Type B pancreatic cell (in vitro differentiated cells): ENCODE results near the gene COL8A2. TPM values are rescaled to one million over a fixed set of nuclear protein-coding genes. Genes with fewer than 3 reads are reported as not detected.

Experiments used
- DNase-seq: peaks from one replicate; pipeline ENCODE4 v3.0.0; 2021; ENCODE audit warnings: mixed read lengths; ENCODE audit not compliant: unreplicated experiment; ENCODE audit errors: extremely low spot score
- H3K27ac Mint-ChIP-seq: 2 replicates; pipeline ENCODE4 v1.8.0; 2021; ENCODE audit warnings: mild to moderate bottlenecking, mixed read lengths
- H3K27me3 Mint-ChIP-seq: 2 replicates; pipeline ENCODE4 v1.8.0; 2021; ENCODE audit warnings: mixed read lengths
- H3K36me3 Mint-ChIP-seq: 2 replicates; pipeline ENCODE4 v1.8.0; 2021; ENCODE audit warnings: mixed read lengths
- H3K4me1 Mint-ChIP-seq: one replicate; pipeline ENCODE4 v1.8.0; 2021; ENCODE audit warnings: mixed read lengths; ENCODE audit not compliant: unreplicated experiment
- H3K4me3 Mint-ChIP-seq: 2 replicates; pipeline ENCODE4 v1.8.0; 2021; ENCODE audit warnings: mild to moderate bottlenecking, mixed read lengths
- H3K9me3 Mint-ChIP-seq: 2 replicates; pipeline ENCODE4 v1.8.0; 2021; ENCODE audit warnings: mixed read lengths
- total RNA-seq: library from RNA; stranded (reverse); gene quantifications from 2 replicates; pipeline ENCODE4 v1.2.1, GENCODE V29; 2021; ENCODE audit warnings: low replicate concordance
- TF ChIP-seq, protein P1 (sequence below): fragments of 200-600 bp; sonication (generic); conservative IDR thresholded peaks from 2 replicates; pipeline ENCODE4 v1.5.0; 2021; ENCODE audit warnings: antibody characterized with exemption, mild to moderate bottlenecking

COL8A2 gene
- total RNA-seq, 1 donor from 2014 or later, result 2.5 TPM

DNA sequence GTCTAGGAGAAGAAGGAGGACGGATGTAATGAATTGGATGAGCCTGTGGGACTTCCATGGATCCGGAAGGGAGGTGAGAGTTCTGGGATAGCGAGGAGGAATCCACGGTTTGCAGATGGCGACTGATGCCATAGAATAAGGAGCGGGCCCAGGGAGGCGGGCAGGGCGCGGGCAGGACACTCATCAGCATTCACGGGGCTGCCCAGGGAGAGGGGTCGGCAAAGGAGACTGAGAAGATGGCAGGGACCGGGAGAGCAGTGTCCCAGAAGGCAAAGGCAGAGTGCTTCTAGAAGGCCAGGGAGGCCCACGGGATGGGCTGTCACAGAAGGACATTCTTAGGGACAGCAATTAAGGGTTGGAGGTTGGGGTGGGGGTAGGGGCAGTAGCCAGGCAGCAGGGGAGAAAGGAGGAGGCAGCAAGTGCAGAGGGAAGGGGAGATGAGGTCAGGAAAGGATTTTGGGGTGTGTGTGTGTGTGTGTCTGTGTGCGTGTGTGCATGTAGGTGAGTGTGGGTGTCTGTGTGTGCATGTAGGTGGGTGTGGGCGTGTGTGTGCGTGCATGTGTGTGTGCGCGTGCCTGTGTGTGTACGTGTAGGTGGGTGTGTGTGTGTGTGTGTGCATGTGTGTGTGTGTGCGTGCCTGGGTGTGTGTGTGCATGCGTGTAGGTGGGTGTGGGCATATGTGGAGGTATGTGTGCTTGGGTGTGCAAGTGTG, 1.1 kb upstream of the COL8A2 start:
- no peak for DNase-seq
- TF ChIP-seq, protein P1, sequence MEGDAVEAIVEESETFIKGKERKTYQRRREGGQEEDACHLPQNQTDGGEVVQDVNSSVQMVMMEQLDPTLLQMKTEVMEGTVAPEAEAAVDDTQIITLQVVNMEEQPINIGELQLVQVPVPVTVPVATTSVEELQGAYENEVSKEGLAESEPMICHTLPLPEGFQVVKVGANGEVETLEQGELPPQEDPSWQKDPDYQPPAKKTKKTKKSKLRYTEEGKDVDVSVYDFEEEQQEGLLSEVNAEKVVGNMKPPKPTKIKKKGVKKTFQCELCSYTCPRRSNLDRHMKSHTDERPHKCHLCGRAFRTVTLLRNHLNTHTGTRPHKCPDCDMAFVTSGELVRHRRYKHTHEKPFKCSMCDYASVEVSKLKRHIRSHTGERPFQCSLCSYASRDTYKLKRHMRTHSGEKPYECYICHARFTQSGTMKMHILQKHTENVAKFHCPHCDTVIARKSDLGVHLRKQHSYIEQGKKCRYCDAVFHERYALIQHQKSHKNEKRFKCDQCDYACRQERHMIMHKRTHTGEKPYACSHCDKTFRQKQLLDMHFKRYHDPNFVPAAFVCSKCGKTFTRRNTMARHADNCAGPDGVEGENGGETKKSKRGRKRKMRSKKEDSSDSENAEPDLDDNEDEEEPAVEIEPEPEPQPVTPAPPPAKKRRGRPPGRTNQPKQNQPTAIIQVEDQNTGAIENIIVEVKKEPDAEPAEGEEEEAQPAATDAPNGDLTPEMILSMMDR, result no peak
- Mint-ChIP-seq H3K27ac (no peak overlapping the region), H3K4me1 (peaks cover 34% of the 10 kb centered on the region), H3K9me3 (no peaks in the 10 kb centered on the region), H3K36me3 (no peaks in the 10 kb centered on the region), H3K4me3 (peak overlapping the region; percentile 67), H3K27me3 (peaks cover 43% of the 10 kb centered on the region)

DNA sequence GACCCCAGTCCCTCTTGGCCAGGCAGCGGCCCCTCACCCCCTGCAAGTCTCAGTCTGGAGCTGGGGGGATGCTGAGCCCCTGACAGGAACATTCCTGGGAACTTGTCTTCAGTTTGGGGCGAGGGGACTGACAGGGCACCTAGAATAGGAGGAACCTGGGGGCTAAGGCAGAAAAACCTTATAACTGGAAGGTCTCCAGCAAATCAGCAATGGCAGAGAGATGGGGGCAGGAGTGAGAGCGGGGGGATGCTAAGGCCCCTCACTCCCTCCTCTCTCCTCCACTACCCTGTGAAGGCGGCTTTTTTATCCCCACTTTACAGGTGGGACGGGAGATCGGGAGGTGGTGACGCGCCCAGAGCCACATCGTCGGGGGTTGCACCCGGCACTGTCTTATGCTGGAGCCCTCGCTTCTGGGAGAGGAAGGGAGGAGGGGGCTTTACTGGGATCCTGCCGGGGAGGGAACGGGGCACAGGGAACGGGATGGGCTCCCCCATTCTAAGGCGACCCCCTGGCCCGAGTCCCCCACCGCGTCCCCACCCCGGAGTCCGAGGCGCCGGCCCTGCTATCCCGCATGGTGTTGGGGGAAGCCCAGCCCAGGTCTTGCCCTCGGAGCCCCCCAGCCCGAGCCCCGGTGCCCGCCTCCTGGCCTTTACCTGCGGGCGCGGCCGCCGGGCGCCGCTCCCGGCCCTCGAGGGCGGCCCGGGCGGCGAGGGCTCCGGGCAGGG, 456 bp downstream of the COL8A2 start:
- Mint-ChIP-seq H3K9me3 (no peaks in the 10 kb centered on the region), H3K4me1 (peaks cover 34% of the 10 kb centered on the region), H3K27me3 (peaks cover 46% of the 10 kb centered on the region), H3K36me3 (no peaks in the 10 kb centered on the region), H3K27ac (no peak overlapping the region), H3K4me3 (peak overlapping the region; percentile 81)
- DNase-seq, result no peak
- TF ChIP-seq, protein P1, result no peak

DNA sequence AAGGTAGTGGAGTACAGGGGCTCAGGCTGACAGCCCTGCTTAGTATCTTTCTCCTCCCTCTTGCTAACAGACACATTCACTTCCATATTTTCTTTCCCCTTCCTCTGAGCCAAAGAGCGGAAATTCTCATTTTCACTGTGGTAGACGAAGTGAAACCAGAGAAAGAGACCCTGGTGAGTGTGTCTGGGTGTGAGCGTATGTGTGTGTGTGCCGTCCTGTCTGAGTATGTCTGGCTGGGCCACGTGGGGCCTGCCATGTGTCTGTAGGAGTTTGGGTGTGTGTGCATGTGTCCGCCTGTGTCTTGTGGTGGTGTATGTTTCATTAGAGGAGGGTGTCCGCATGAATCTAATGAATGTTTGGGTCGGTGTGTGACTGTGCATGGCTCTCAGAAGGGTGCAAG, 1.7 kb downstream of the COL8A2 start:
- TF ChIP-seq, protein P1, result no peak
- Mint-ChIP-seq H3K36me3 (no peaks in the 10 kb centered on the region), H3K4me3 (peak overlapping the region; percentile 40), H3K9me3 (no peaks in the 10 kb centered on the region), H3K27me3 (peaks cover 46% of the 10 kb centered on the region), H3K27ac (no peak overlapping the region), H3K4me1 (peaks cover 33% of the 10 kb centered on the region)
- DNase-seq, result no peak

DNA sequence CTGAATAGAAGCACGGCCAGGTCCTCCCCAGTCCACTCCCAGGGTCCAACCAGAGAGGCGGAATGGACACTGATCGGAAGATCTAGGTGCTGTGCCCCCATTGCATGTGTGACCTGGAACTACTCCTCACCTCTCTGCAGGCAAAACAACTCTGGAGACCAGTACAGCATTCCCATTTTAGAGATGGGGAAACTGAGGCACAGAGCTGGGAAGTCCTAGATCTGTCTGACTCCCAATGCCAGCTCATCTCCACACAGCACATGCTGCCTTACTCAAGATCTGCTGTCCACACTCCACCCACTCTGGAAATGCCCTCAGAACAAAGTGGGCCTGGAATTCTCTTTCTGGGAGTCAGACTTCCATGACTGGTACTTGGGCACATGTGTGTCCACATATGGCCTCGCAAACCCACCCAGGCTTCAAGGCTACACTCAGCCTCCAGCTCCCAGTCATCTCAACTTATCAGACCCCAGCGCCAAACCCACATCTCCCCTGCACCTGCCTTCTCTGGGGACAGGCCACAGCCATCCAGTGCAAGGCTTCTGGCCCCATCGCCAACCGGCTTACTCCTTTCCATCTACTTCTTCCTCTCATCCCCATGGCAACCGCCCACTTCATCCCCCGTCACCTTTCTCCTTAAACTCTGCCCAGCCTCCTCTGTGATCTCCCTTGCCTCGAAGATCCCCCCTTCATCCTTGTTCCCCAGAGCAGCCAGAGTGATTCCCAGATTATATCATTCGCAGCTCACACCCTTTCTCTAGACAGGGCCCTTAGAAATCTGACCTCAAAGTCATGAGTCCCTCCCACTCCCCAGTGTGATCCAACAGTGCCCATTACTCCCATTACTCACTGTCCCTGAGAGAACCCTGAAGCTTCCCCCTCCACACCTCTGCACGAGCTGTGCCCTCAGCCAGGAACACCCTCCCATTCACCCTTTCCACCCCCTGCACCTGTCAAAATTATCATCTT, 2.7 kb downstream of the COL8A2 start:
- DNase-seq, result no peak
- H3K4me1 Mint-ChIP-seq, result peaks cover 29% of the 10 kb centered on the region
- no peaks in the 10 kb centered on the region for H3K9me3 Mint-ChIP-seq
- no peak overlapping the region for H3K27ac Mint-ChIP-seq
- H3K4me3 Mint-ChIP-seq, result no peak overlapping the region
- peaks cover 46% of the 10 kb centered on the region for H3K27me3 Mint-ChIP-seq
- H3K36me3 Mint-ChIP-seq, result no peaks in the 10 kb centered on the region
- TF ChIP-seq, protein P1, result no peak

DNA sequence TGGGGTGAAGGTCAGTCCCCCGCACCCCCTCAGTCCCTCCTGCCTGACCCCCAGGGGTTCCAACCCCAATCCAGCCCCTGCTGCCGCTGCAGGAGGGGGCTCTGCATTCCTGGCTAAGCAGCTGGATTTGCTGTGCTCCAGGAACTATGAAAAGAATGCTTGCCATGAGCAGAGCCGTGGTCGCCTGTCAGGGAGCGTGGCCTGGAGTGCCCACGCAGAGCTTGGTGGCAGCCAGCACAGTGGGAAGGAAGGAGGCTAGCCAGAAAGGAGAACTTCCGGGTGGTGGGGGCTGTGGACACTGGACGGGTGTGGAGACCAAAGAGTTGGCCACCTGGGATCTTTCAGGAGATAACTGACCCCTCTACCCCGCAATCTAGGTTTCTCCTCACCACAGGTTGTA, 5.6 kb downstream of the COL8A2 start:
- DNase-seq, result no peak
- H3K4me3 Mint-ChIP-seq, result no peak overlapping the region
- H3K27ac Mint-ChIP-seq, result no peak overlapping the region
- no peaks in the 10 kb centered on the region for H3K9me3 Mint-ChIP-seq
- TF ChIP-seq, protein P1, result no peak
- H3K27me3 Mint-ChIP-seq, result peaks cover 36% of the 10 kb centered on the region
- H3K36me3 Mint-ChIP-seq, result no peaks in the 10 kb centered on the region
- peaks cover 20% of the 10 kb centered on the region for H3K4me1 Mint-ChIP-seq
